Gastrocnemius medialis (tissue), 4 donors: ENCODE measurements around the gene MECR. TPM values are rescaled to one million over a fixed set of nuclear protein-coding genes. Genes with fewer than 3 reads are reported as not detected.
A peak's percentile ranks its signal among the peaks of the same experiment; 100 is the strongest.

Experiments used
- ATAC-seq, 2 donors: fragments of 150-250 bp; one replicate each; pipeline ENCODE4 v1.9.1; 2016
- DNase-seq, 2 donors: peaks; one replicate each; pipeline ENCODE4 v3.0.0-alpha.2; 2019
- H3K27ac ChIP-seq, 4 donors: fragments of 200-600 bp; sonication (generic); 1 replicate in 1 of 4; 2 replicates in 3 of 4; pipeline ENCODE4 v1.5.1; 2016 to 2018; ENCODE audit warnings: mild to moderate bottlenecking in 2 of 4, moderate library complexity in 1 of 4
- H3K27me3 ChIP-seq, 3 donors: fragments of 200-600 bp; sonication (generic) in 2 of 3; 1 replicate in 1 of 3; 2 replicates in 2 of 3; pipeline versions ENCODE4 v1.5.1 to v1.6.0; 2016 to 2019; ENCODE audit warnings: mild to moderate bottlenecking in 1 of 3, moderate library complexity in 1 of 3
- H3K36me3 ChIP-seq, 2 donors: fragments of 200-600 bp; sonication (generic) in 1 of 2; one replicate each; pipeline ENCODE4 v1.5.1; 2017 to 2018
- H3K4me1 ChIP-seq, 2 donors: fragments of 200-600 bp; sonication (generic) in 1 of 2; one replicate each; pipeline ENCODE4 v1.5.1; 2016 to 2017; ENCODE audit warnings: mild to moderate bottlenecking in 2 of 2
- H3K4me3 ChIP-seq, 4 donors: fragments of 200-600 bp; sonication (generic) in 3 of 4; 1 replicate in 1 of 4; 2 replicates in 3 of 4; pipeline ENCODE4 v1.5.1; 2016 to 2019; ENCODE audit warnings: mild to moderate bottlenecking in 2 of 4
- H3K9me3 ChIP-seq, 3 donors: fragments of 200-600 bp; sonication (generic) in 2 of 3; 1 replicate in 1 of 3; 2 replicates in 2 of 3; pipeline ENCODE4 v1.5.1; 2016 to 2019
- POLR2A ChIP-seq, 2 donors: fragments of 450-650 bp; IDR thresholded peaks; one replicate each; pipeline ENCODE4 v1.6.1; 2017; ENCODE audit warnings: antibody characterized with exemption in 2 of 2, mild to moderate bottlenecking in 2 of 2, moderate library complexity in 2 of 2
- in situ Hi-C, 4 donors: fragments of 200-750 bp; cut with MboI; loops; one replicate each; pipeline versions ENCODE4 v1.15.0 to v1.8.0; 2017; ENCODE audit warnings: low sequenced_read_pairs in 4 of 4
- intact Hi-C: fragments of 100-400 bp; cut with DNase I; formaldehyde crosslinking; loops from one replicate; pipeline ENCODE4 v1.15.1; 2023; ENCODE audit warnings: low total_unique reads
- total RNA-seq, 4 donors: library from RNA; depleted of rRNA; stranded (reverse); fragments of >200 nt; gene quantifications; one replicate each; pipeline versions ENCODE4 v1.1.0 to v1.2.3, GENCODE V29; 2016
- TF ChIP-seq, protein P1 (sequence below), 5 experiments: fragments of 450-650 bp in 3 of 5; fragments of 200-600 bp in 2 of 5; sonication (generic) in 2 of 5; IDR thresholded peaks in 4 of 5; conservative IDR thresholded peaks in 1 of 5; 1 replicate in 4 of 5; 2 replicates in 1 of 5; pipeline ENCODE4 v1.5.1; 2016 to 2019; ENCODE audit warnings: antibody characterized with exemption in 5 of 5, mild to moderate bottlenecking in 3 of 5, moderate library complexity in 3 of 5

The MECR gene
- total RNA-seq, 4 donors from 2014 or later: 21.9 to 29.8 (median 26.6) TPM

DNA sequence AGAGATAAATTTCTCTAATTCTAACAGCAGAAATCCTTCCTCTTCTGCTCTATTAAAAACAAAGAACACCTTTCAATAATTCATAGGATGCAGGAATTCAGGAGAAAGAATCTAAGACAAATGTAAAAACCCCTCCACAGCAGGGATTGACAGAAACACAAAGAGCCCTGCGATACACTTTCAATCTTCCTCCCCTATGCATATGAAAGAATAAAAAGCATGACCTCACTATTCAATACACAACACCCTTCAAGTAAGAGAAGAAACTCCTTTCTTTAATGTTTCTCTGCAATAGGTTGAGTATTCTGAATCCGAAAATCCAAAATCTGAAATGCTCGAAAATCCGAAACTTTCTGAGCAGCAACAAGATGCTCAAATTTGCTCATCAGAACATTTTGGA is 66.1 kb downstream of the MECR start:
- H3K4me1 ChIP-seq: peaks cover 54 to 58% of the 10 kb centered on the region in 2 donors

DNA sequence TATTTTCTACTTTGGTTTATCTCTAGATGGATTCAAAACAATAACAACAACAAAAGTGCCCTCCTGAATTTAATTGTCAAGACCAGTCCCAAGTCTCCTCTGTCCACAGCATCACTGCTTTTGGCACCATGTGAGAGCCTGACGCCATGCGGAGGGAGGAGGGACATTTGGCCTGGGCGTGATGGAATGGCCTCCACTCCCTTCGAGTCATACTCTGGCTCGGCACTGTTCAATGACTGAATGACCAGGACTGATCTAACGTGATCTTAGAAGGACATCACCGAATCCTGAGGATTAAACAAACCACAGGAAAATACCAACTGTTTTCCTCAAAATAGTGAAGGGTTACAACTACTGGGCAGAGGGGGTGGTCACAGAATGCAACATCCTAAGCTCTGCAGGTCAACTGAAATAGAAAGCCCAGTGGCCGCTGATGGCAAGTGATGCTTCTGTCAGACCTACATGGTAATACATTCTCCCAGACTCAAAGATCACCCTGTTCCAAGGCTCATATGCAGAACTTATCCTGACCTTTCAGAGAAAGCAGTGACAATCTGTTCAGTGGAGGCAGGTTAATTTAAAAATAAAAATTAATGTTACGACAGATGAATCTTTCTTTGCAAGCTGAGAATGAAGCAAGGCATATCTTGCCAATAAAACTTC is 68.1 kb downstream of the MECR start:
- Histone ChIP-seq H3K4me3 (no peak overlapping the region), H3K27me3 (no peaks in the 10 kb centered on the region), H3K36me3 (peaks cover 0 to 62% of the 10 kb centered on the region in 2 donors), H3K4me1 (peaks cover 40 to 49% of the 10 kb centered on the region in 2 donors), H3K9me3 (no peaks in the 10 kb centered on the region), H3K27ac (peak overlapping the region; percentile 3 to 47 (median 15))
- peak in 1 of 2 donors; percentile 38 for DNase-seq
- in situ Hi-C loops (no loop called here), intact Hi-C loops (loop anchor here (5.0 kb wide), 1 partner anchor 40 kb away; no protein-coding TSS in a partner anchor)
- no peak for TF ChIP-seq POLR2A (IDR thresholded peaks at IDR 0.05)
- TF ChIP-seq, protein P1, sequence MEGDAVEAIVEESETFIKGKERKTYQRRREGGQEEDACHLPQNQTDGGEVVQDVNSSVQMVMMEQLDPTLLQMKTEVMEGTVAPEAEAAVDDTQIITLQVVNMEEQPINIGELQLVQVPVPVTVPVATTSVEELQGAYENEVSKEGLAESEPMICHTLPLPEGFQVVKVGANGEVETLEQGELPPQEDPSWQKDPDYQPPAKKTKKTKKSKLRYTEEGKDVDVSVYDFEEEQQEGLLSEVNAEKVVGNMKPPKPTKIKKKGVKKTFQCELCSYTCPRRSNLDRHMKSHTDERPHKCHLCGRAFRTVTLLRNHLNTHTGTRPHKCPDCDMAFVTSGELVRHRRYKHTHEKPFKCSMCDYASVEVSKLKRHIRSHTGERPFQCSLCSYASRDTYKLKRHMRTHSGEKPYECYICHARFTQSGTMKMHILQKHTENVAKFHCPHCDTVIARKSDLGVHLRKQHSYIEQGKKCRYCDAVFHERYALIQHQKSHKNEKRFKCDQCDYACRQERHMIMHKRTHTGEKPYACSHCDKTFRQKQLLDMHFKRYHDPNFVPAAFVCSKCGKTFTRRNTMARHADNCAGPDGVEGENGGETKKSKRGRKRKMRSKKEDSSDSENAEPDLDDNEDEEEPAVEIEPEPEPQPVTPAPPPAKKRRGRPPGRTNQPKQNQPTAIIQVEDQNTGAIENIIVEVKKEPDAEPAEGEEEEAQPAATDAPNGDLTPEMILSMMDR (IDR thresholded peaks at IDR 0.05 in 4 of 5, conservative IDR thresholded peaks at IDR 0.05 in 1 of 5): no peak
- peak; percentile 63 to 72 for ATAC-seq

More for the DNA sequence above, 66.1 kb downstream of the MECR start:
- Histone ChIP-seq H3K27me3 (no peaks in the 10 kb centered on the region), H3K36me3 (peaks cover 0 to 42% of the 10 kb centered on the region in 2 donors), H3K27ac (no peak overlapping the region), H3K9me3 (no peaks in the 10 kb centered on the region), H3K4me3 (no peak overlapping the region)
- TF ChIP-seq, protein P1 (IDR thresholded peaks at IDR 0.05 in 4 of 5, conservative IDR thresholded peaks at IDR 0.05 in 1 of 5): no peak
- TF ChIP-seq POLR2A (IDR thresholded peaks at IDR 0.05): no peak
- intact Hi-C loops: loop anchor here (5.0 kb wide), 1 partner anchor 38 kb away; no protein-coding TSS in a partner anchor
- in situ Hi-C loops: no loop called here
- DNase-seq: no peak
- ATAC-seq: no peak

DNA sequence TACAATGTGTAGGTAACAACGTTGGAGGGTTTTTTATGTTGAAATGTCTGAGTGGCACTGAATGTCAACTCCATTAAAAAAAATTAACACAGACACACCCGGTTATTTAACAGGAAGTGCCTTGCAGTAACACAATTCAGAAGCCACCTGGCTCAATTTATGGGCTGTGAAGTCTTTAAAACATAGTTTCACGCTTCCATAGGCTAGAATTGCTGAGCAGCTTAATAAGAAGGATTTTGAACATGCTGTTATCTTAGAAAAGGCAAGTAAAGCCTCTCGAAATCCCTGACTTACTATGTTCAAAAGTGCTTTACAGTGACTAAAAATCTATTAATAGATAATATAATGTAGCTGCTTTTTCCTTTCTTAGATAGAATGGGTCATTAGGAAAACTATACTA is 68.7 kb downstream of the MECR start:
- Histone ChIP-seq H3K36me3 (peaks cover 0 to 62% of the 10 kb centered on the region in 2 donors), H3K27me3 (no peaks in the 10 kb centered on the region), H3K4me3 (no peak overlapping the region), H3K27ac (peak overlapping the region; percentile 3 to 47 (median 15)), H3K4me1 (peaks cover 40 to 55% of the 10 kb centered on the region in 2 donors), H3K9me3 (no peaks in the 10 kb centered on the region)
- intact Hi-C loops (loop anchor here (5.0 kb wide), 1 partner anchor 40 kb away; no protein-coding TSS in a partner anchor), in situ Hi-C loops (no loop called here)
- TF ChIP-seq POLR2A (IDR thresholded peaks at IDR 0.05): no peak
- TF ChIP-seq, protein P1 (IDR thresholded peaks at IDR 0.05 in 4 of 5, conservative IDR thresholded peaks at IDR 0.05 in 1 of 5): no peak
- DNase-seq: no peak
- ATAC-seq: no peak

DNA sequence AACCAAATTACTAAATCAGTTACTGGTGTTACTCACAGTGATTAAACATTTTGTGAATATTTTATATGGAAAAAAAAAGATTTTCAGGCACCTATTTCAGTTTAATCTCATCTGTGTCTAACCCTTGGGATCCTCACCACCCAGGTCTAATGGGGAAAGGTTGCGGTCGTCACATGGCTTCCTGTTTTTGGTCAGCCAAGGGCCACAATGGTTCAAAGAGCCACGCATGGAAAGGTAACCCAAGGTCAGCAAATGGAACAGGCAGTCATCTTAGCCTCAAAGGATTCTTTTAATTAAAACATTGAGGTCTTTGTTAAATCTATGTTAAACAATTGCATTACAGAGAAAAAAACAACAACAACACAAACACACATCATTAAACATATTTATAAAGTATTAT is 71.0 kb downstream of the MECR start:
- peaks cover 28 to 53% of the 10 kb centered on the region in 2 donors for H3K4me1 ChIP-seq
- H3K4me3 ChIP-seq: no peak overlapping the region
- peaks cover 0 to 67% of the 10 kb centered on the region in 2 donors for H3K36me3 ChIP-seq

More for the DNA sequence above, 71.0 kb downstream of the MECR start:
- ATAC-seq (no peak), DNase-seq (no peak)
- in situ Hi-C loops (no loop called here), intact Hi-C loops (loop anchor here (5.0 kb wide), 2 partner anchors 43 to 138 kb away; no protein-coding TSS in a partner anchor)
- H3K27ac ChIP-seq: no peak overlapping the region
- no peaks in the 10 kb centered on the region for H3K9me3 ChIP-seq
- TF ChIP-seq POLR2A (IDR thresholded peaks at IDR 0.05): no peak
- TF ChIP-seq, protein P1 (IDR thresholded peaks at IDR 0.05 in 4 of 5, conservative IDR thresholded peaks at IDR 0.05 in 1 of 5): no peak
- no peaks in the 10 kb centered on the region for H3K27me3 ChIP-seq
